ENCODE results near the gene SRSF4. TPM values are rescaled to one million over a fixed set of nuclear protein-coding genes. Genes with fewer than 3 reads are reported as not detected.

SRSF4 gene
- total RNA-seq, 1 donor from 2014 or later: 52.6 TPM

- H3K27ac Mint-ChIP-seq (ENCODE audit: unreplicated experiment): no peak overlapping the region
- no peaks in the 10 kb centered on the region for H3K27me3 Mint-ChIP-seq (ENCODE audit: low read depth, unreplicated experiment)
- FAIRE-seq (no peak), DNase-seq (ENCODE audit: low read depth) (no peak)
- H3K9me3 Mint-ChIP-seq (ENCODE audit: unreplicated experiment): peaks cover 2% of the 10 kb centered on the region
- Histone ChIP-seq H3K4me1 (ENCODE audit: insufficient read depth, low read length) (peaks cover 4% of the 10 kb centered on the region), H3K4me3 (ENCODE audit: insufficient read depth, low read depth, low read length) (no peak overlapping the region), H3K9ac (ENCODE audit: low read length) (no peak overlapping the region), H2AFZ (ENCODE audit: low read depth, low read length) (no peak overlapping the region), H3K36me3 (ENCODE audit: insufficient read depth, low read length) (peaks cover 5% of the 10 kb centered on the region), H3K79me2 (ENCODE audit: insufficient read depth, low read length) (peaks cover 15% of the 10 kb centered on the region), H3K4me2 (ENCODE audit: low read length) (no peak overlapping the region), H3K27me3 (ENCODE audit: insufficient read depth, low read length) (no peaks in the 10 kb centered on the region), H4K20me1 (ENCODE audit: insufficient read depth, low read length) (peaks cover 24% of the 10 kb centered on the region), H3K27ac (ENCODE audit: low read depth, low read length) (no peak overlapping the region), H3K9me3 (ENCODE audit: insufficient read depth, low read depth, low read length) (no peaks in the 10 kb centered on the region)
- peaks cover 11% of the 10 kb centered on the region for H3K36me3 Mint-ChIP-seq (ENCODE audit: low read depth, unreplicated experiment)
- peaks cover 24% of the 10 kb centered on the region for H3K4me1 Mint-ChIP-seq (ENCODE audit: low read depth, unreplicated experiment)
- no peak for TF ChIP-seq CTCF (IDR thresholded peaks at IDR 0.05; ENCODE audit: insufficient read depth, low read depth, low read length)
- TF ChIP-seq EZH2 (IDR thresholded peaks at IDR 0.05; ENCODE audit: insufficient read depth, low read length): no peak
- no peak overlapping the region for H3K4me3 Mint-ChIP-seq (ENCODE audit: unreplicated experiment)
Measured at GRCh38 chr1:29221296-29221695, 39.6 kb upstream of the SRSF4 start.

- H3K9ac ChIP-seq (ENCODE audit: low read length): no peak overlapping the region
- DNase-seq (ENCODE audit: low read depth) (no peak), FAIRE-seq (no peak)
- no peak overlapping the region for H3K4me2 ChIP-seq (ENCODE audit: low read length)
- no peak overlapping the region for H2AFZ ChIP-seq (ENCODE audit: low read depth, low read length)
- Mint-ChIP-seq H3K4me1 (ENCODE audit: low read depth, unreplicated experiment) (peaks cover 28% of the 10 kb centered on the region), H3K4me3 (ENCODE audit: unreplicated experiment) (no peak overlapping the region), H3K36me3 (ENCODE audit: low read depth, unreplicated experiment) (peaks cover 15% of the 10 kb centered on the region), H3K9me3 (ENCODE audit: unreplicated experiment) (peaks cover 2% of the 10 kb centered on the region), H3K27me3 (ENCODE audit: low read depth, unreplicated experiment) (no peaks in the 10 kb centered on the region), H3K27ac (ENCODE audit: unreplicated experiment) (no peak overlapping the region)
- no peak for TF ChIP-seq CTCF (IDR thresholded peaks at IDR 0.05; ENCODE audit: insufficient read depth, low read depth, low read length)
- no peak for TF ChIP-seq EZH2 (IDR thresholded peaks at IDR 0.05; ENCODE audit: insufficient read depth, low read length)
- H3K79me2 ChIP-seq (ENCODE audit: insufficient read depth, low read length): peaks cover 2% of the 10 kb centered on the region
- H3K4me3 ChIP-seq (ENCODE audit: insufficient read depth, low read depth, low read length): no peak overlapping the region
- no peaks in the 10 kb centered on the region for H3K9me3 ChIP-seq (ENCODE audit: insufficient read depth, low read depth, low read length)
- peaks cover 4% of the 10 kb centered on the region for H3K4me1 ChIP-seq (ENCODE audit: insufficient read depth, low read length)
- peaks cover 13% of the 10 kb centered on the region for H4K20me1 ChIP-seq (ENCODE audit: insufficient read depth, low read length)
- peaks cover 12% of the 10 kb centered on the region for H3K36me3 ChIP-seq (ENCODE audit: insufficient read depth, low read length)
- H3K27ac ChIP-seq (ENCODE audit: low read depth, low read length): no peak overlapping the region
- no peaks in the 10 kb centered on the region for H3K27me3 ChIP-seq (ENCODE audit: insufficient read depth, low read length)
Measured at GRCh38 chr1:29218223-29218622, 36.5 kb upstream of the SRSF4 start.

- H3K27ac Mint-ChIP-seq (ENCODE audit: unreplicated experiment): peak overlapping the region; percentile 47
Measured at GRCh38 chr1:29217633-29218032, 35.9 kb upstream of the SRSF4 start.

More at GRCh38 chr1:29217633-29218032, 35.9 kb upstream of the SRSF4 start:
- TF ChIP-seq EZH2 (IDR thresholded peaks at IDR 0.05; ENCODE audit: insufficient read depth, low read length): no peak
- TF ChIP-seq CTCF (IDR thresholded peaks at IDR 0.05; ENCODE audit: insufficient read depth, low read depth, low read length): no peak
- peaks cover 2% of the 10 kb centered on the region for H3K9me3 Mint-ChIP-seq (ENCODE audit: unreplicated experiment)
- H3K4me3 Mint-ChIP-seq (ENCODE audit: unreplicated experiment): no peak overlapping the region
- no peak overlapping the region for H2AFZ ChIP-seq (ENCODE audit: low read depth, low read length)
- peaks cover 13% of the 10 kb centered on the region for H4K20me1 ChIP-seq (ENCODE audit: insufficient read depth, low read length)
- peaks cover 12% of the 10 kb centered on the region for H3K36me3 ChIP-seq (ENCODE audit: insufficient read depth, low read length)
- H3K4me3 ChIP-seq (ENCODE audit: insufficient read depth, low read depth, low read length): no peak overlapping the region
- H3K27me3 Mint-ChIP-seq (ENCODE audit: low read depth, unreplicated experiment): no peaks in the 10 kb centered on the region
- H3K79me2 ChIP-seq (ENCODE audit: insufficient read depth, low read length): peaks cover 2% of the 10 kb centered on the region
- H3K9ac ChIP-seq (ENCODE audit: low read length): no peak overlapping the region
- no peaks in the 10 kb centered on the region for H3K27me3 ChIP-seq (ENCODE audit: insufficient read depth, low read length)
- peaks cover 19% of the 10 kb centered on the region for H3K36me3 Mint-ChIP-seq (ENCODE audit: low read depth, unreplicated experiment)
- FAIRE-seq (no peak), DNase-seq (ENCODE audit: low read depth) (no peak)
- H3K4me1 Mint-ChIP-seq (ENCODE audit: low read depth, unreplicated experiment): peaks cover 22% of the 10 kb centered on the region
- no peak overlapping the region for H3K27ac ChIP-seq (ENCODE audit: low read depth, low read length)
- no peaks in the 10 kb centered on the region for H3K9me3 ChIP-seq (ENCODE audit: insufficient read depth, low read depth, low read length)
- H3K4me1 ChIP-seq (ENCODE audit: insufficient read depth, low read length): peaks cover 4% of the 10 kb centered on the region
- H3K4me2 ChIP-seq (ENCODE audit: low read length): no peak overlapping the region
